Right ventricle myocardium superior (tissue), 1 donor: Measurements from ENCODE around the gene MKRN2. TPM values are rescaled to one million over a fixed set of nuclear protein-coding genes. Genes with fewer than 3 reads are reported as not detected.
A peak's percentile ranks its signal among the peaks of the same experiment; 100 is the strongest.

Source experiments
- ATAC-seq: fragments of 200-7000 bp; cut with Tn5 transposase; one replicate; pipeline ENCODE4 v1.9.1; 2020; ENCODE audit warnings: mild to moderate bottlenecking; ENCODE audit not compliant: poor library complexity
- DNase-seq: peaks from one replicate; pipeline ENCODE4 v3.0.0-alpha.2; 2020
- intact Hi-C: fragments of 100-400 bp; cut with DNase I; formaldehyde crosslinking; loops from one replicate; pipeline ENCODE4 v1.11.2; 2022
- total RNA-seq: library from RNA; stranded (reverse); fragmentation: NEBNext Ultra II Directional; extraction: Animal tissue kit (Norgen Biotek cat#: 25700); gene quantifications from one replicate; pipeline ENCODE4 v1.2.1, GENCODE V29; 2021
- donor health status: DM: no; HTN: yes; CAD: no; lungs with severe emphysema.

The MKRN2 gene
- total RNA-seq, 1 donor from 2014 or later: 27.7 TPM

DNA sequence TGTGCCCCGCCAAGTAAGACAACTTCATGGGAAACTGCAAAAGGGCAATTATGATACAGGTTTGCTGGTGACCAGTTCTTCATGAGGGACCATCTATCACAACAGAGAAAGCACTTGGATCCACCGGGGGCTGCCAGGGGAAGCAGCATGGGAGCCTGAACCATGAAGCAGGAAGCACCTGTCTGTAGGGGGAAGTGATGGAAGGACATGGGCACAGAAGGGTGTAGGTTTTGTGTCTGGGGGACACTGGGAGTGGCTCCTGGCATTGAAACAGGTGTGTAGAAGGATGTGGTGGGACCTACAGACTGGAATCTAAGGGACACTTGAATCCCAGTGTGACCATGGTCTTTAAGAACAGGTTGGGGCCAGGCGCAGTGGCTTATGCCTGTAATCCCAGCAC, 22.6 kb downstream of the MKRN2 start:
- no peak for DNase-seq
- intact Hi-C loops: no loop called here
- no peak for ATAC-seq

- intact Hi-C loops: no loop called here
- ATAC-seq (no peak), DNase-seq (no peak)
Measured at GRCh38 chr3:12579905-12580304, 23.0 kb downstream of the MKRN2 start.

DNA sequence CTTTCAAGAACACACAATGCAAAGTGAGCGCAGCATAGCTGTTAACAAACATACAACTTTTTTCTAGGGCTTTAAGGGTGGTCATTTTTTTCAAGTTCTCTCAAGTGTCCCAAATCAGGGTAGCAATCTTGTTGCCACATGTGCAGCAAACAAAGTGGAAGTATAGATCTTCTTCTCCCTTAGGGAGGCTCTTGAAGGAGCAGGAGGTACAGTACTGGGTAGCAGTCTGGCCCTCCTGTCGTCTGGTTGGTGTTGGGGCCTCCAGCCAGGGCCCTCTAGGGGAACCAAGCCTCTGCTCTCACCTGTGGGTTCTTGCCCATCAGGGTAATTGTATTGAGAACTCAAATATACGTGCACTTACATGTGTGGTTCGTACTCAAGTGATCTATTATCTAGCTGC, 25.8 kb downstream of the MKRN2 start:
- intact Hi-C loops: no loop called here
- ATAC-seq: no peak
- DNase-seq: no peak

GRCh38 chr3:12583280-12583679, 26.4 kb downstream of the MKRN2 start:
- ATAC-seq: no peak
- intact Hi-C loops: no loop called here

GRCh38 chr3:12584083-12584482, 27.2 kb downstream of the MKRN2 start:
- DNase-seq (no peak), ATAC-seq (no peak)
- intact Hi-C loops: no loop called here

More at GRCh38 chr3:12583280-12583679, 26.4 kb downstream of the MKRN2 start:
- no peak for DNase-seq

- intact Hi-C loops: no loop called here
- ATAC-seq (no peak), DNase-seq (no peak)
Measured at GRCh38 chr3:12585181-12585580, 28.3 kb downstream of the MKRN2 start.

GRCh38 chr3:12585970-12586369, 29.1 kb downstream of the MKRN2 start:
- DNase-seq (no peak), ATAC-seq (no peak)
- intact Hi-C loops: no loop called here

- no peak for ATAC-seq
- no peak for DNase-seq
- intact Hi-C loops: no loop called here
Measured at GRCh38 chr3:12586403-12586802, 29.5 kb downstream of the MKRN2 start.

DNA sequence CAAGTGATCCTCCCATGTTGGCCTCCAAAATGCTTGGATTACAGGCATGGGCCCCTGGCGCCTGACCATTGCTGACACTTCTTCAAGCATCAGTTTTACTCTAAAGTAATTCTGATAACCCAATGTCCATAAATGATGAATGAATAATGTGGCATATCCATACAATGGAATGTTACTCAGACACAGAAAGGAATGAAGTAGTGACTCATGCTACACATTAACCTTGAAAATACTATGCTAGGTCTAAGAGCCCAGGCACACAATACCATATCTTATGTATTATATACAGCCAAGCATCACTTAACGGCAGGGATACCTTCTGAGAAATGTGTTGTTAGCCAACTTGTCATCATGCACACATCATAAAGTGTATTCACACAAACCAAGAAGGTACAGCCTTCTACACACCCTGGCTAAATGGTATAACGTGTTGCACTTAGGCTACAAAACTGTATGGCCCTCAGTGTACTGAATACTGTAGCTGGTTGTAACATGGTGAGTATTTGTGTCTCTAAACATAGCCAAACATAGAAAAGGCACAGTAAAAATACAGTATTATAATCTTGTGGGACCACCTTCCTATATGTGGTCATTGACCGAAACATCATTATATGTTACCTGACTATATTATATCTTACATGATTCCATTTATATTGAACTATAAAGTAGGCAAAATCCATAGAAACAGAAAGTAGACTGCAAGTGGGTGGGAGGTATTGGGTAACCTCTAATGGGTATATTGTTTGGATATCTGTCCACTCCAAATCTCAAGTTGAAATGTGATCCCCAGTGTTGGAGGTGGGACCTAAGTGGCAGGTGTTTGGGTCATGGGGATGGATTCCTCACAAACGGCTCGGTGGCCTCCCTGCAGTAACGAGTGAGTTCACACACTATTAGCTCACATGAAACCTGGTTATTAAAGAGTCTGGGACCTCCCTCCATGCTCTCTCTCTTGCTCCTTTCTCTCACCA, 31.4 kb downstream of the MKRN2 start:
- intact Hi-C loops: no loop called here
- ATAC-seq (no peak), DNase-seq (no peak)

GRCh38 chr3:12590096-12590495, 33.2 kb downstream of the MKRN2 start:
- no peak for ATAC-seq
- intact Hi-C loops: no loop called here
- no peak for DNase-seq

GRCh38 chr3:12591456-12591855, 34.6 kb downstream of the MKRN2 start:
- intact Hi-C loops: no loop called here

GRCh38 chr3:12591997-12592715, 35.3 kb downstream of the MKRN2 start:
- DNase-seq (no peak), ATAC-seq (peak; percentile 59)
- intact Hi-C loops: no loop called here

More at GRCh38 chr3:12591456-12591855, 34.6 kb downstream of the MKRN2 start:
- ATAC-seq (no peak), DNase-seq (no peak)

DNA sequence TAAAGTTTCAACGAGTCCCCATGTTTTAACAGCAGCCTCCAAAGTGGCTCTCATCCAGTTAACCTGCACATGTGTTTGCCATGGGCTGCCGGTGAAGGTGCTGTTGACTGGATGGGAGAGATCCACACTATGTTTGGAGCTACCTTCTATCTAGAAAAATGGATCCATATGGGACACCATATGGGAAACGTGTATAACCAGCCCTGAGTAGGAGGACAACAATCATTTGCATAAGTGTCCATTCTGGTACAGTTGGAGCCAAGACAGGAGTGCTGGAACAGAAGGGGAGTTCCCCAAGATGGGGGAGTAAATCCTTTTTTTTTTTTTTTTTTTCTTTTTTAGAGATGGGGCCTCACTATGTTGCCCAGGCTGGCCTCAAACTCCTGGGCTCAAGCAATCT, 36.6 kb downstream of the MKRN2 start:
- ATAC-seq: no peak
- no peak for DNase-seq
- intact Hi-C loops: no loop called here

- ATAC-seq (no peak), DNase-seq (no peak)
- intact Hi-C loops: no loop called here
Measured at GRCh38 chr3:12598890-12599289, 42.0 kb downstream of the MKRN2 start.

GRCh38 chr3:12601072-12601471, 44.2 kb downstream of the MKRN2 start:
- intact Hi-C loops: no loop called here
- no peak for DNase-seq
- peak; percentile 39 for ATAC-seq

DNA sequence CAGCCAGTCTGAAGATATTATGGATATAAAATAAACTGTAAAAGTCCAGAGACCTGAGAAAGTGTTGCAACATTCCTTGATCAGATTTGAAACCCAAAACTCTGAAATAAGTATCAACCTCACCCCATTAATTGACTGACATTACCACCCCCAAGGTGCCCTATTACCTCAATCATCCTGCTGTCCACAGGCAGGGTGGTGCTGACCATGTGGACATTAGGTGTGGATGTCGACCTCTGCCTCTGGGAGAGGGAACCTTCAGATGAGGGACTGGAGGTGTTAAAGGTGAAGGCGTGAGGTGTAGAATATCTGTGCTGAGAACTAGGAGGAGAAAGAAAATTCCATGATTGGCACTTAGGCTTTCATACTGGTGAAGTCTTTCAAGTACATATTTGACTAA, 47.1 kb downstream of the MKRN2 start:
- no peak for ATAC-seq

DNA sequence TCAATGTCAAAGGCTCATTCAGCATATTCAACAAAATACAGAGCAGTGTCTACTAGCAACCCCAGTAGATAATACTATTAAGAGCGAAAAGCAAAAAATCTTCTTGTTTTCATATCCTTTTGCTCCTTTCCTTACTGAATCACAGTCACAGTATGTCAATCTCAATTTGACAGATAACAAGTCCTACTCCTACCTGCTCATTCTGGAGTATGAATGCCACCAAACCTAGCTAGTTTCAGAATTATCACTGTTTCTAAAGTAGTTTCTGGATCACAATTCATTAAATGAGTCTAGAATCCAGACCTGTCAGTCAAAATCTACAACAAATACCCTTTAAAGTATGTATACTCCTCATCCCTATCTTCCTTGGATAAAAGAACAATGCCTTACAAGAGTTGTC, 51.5 kb downstream of the MKRN2 start:
- ATAC-seq: no peak
- intact Hi-C loops: no loop called here
- no peak for DNase-seq

More for the DNA sequence above, 47.1 kb downstream of the MKRN2 start:
- intact Hi-C loops: no loop called here
- DNase-seq: no peak

GRCh38 chr3:12611117-12611516, 54.2 kb downstream of the MKRN2 start:
- intact Hi-C loops: no loop called here
- DNase-seq (no peak), ATAC-seq (no peak)

GRCh38 chr3:12612514-12613226, 55.8 kb downstream of the MKRN2 start:
- DNase-seq (no peak), ATAC-seq (no peak)
- intact Hi-C loops: no loop called here
